ENCODE results near the gene ITGB3. TPM values are rescaled to one million over a fixed set of nuclear protein-coding genes. Genes with fewer than 3 reads are reported as not detected.

Gene ITGB3
- total and polyA plus RNA-seq, 9 of the 15 experiments (the other 6 are each of a cell fraction or from before 2014, with no cell fraction given): 0.08 to 2.6 (median 0.62) TPM; not detected in 1

- peak; percentile 57 for FAIRE-seq
- ChIA-PET POLR2A (interaction anchor here (0.6 to 2.1 kb wide), 6 partner anchors 9 to 574 kb away, joined by 3 to 7 read pairs (median 4); partner anchors contain the start of gene ITGB3), CTCF (ENCODE audit: low intra/inter-chr PET ratio) (no interaction called here)
- no peaks in the 10 kb centered on the region for H3K27me3 ChIP-seq (ENCODE audit: control insufficient read depth in 2 of 2, insufficient read depth in 2 of 2, low read length in 2 of 2)
- no peaks in the 10 kb centered on the region for H3K36me3 ChIP-seq (ENCODE audit: control insufficient read depth, insufficient read depth, low read length)
- H3K9ac ChIP-seq (ENCODE audit: insufficient read depth in 1 of 2, low read depth in 2 of 2, low read length in 2 of 2): no peak overlapping the region
- H3K4me3 ChIP-seq: no peak overlapping the region
- H3K27ac ChIP-seq (ENCODE audit: extremely low read depth, low read depth, low read length): peak overlapping the region; percentile 69; the same call in 1 of the 3 replicates
- 0 out of 3 replicates have a peak, but pooled peaks have one; percentile 22 for ATAC-seq
- TF ChIP-seq SRSF9 (IDR thresholded peaks at IDR 0.05; ENCODE audit: borderline replicate concordance, low read depth, low read length): no peak
- peak; percentile 60; the same call in 1 of the 2 replicates for TF ChIP-seq SPI1 (IDR thresholded peaks at IDR 0.05; ENCODE audit: borderline replicate concordance, low read depth, low read length)
- no peak for TF ChIP-seq ELF4 (CRISPR knock-in tag; IDR thresholded peaks at IDR 0.05)
- TF ChIP-seq CXXC5 (CRISPR knock-in tag; IDR thresholded peaks at IDR 0.05): no peak
- TF ChIP-seq DLX4 (CRISPR knock-in tag; IDR thresholded peaks at IDR 0.05): no peak
- TF ChIP-seq SIN3A (IDR thresholded peaks at IDR 0.05; ENCODE audit: borderline replicate concordance in 2 of 2, control insufficient read depth in 1 of 2, low read depth in 2 of 2, low read length in 2 of 2): no peak
- TF ChIP-seq PKNOX1 (IDR thresholded peaks at IDR 0.05): peak; percentile 32; the same call in 1 of the 2 replicates
- no peak for TF ChIP-seq DPF2 (IDR thresholded peaks at IDR 0.05)
- DNase-seq (ENCODE audit: extremely low read depth in 1 of 4, low spot score in 3 of 4): no peak
- H4K20me1 ChIP-seq (replicated peaks; ENCODE audit: control insufficient read depth, insufficient read depth, low read length): no peaks in the 10 kb centered on the region
- H3K4me2 ChIP-seq (ENCODE audit: insufficient read depth, low read length): no peak overlapping the region; the same call in 1 of the 2 replicates
- intact Hi-C loops (cut with micrococcal nuclease) (no loop called here), in situ Hi-C loops (cut with MboI) (no loop called here)
- peaks cover 4% of the 10 kb centered on the region for H3K9me1 ChIP-seq (ENCODE audit: control insufficient read depth, insufficient read depth, low read length)
- peaks cover 20 to 21% of the 10 kb centered on the region in 2 experiments for H3K4me1 ChIP-seq (replicated peaks in 1 of 2; ENCODE audit: control insufficient read depth in 2 of 2, insufficient read depth in 2 of 2, low read length in 2 of 2)
- BruUV-seq (replicated peaks): no TSS peak
- no peaks in the 10 kb centered on the region; the same call in 1 of the 2 replicates for H3K9me3 ChIP-seq (replicated peaks; ENCODE audit: control insufficient read depth, insufficient read depth, low read depth, low read length)
- no peaks in the 10 kb centered on the region for H3K79me2 ChIP-seq (ENCODE audit: control insufficient read depth, insufficient read depth, low read length)
- 38% methylated on average over 3 of the region's 3 CpGs for WGBS (ENCODE audit: insufficient coverage, low coverage, missing lambda C conversion rate)
- H2AFZ ChIP-seq (ENCODE audit: low read depth, low read length): peak overlapping the region; percentile 98
Observed at GRCh38 chr17:47240806-47241205, 12.8 kb upstream of the ITGB3 start.
